HEK293 (cell line): ENCODE data around the gene PLAGL2.
A peak's percentile ranks its signal among the peaks of the same experiment; 100 is the strongest.
"Not testable (repeated sequence)": the region's sequence is repeated elsewhere in the genome, so short reads cannot be mapped to it uniquely, and the experiment has no call there.

Source experiments
- CTCF ChIA-PET: fragments of 350-600 bp; formaldehyde crosslinking; extraction: SDS; loops from one replicate; lab custom pipeline; 2021; ENCODE audit warnings: antibody characterized with exemption; lab: Yijun Ruan, JAX
- POLR2A ChIA-PET: fragments of 300-600 bp; formaldehyde crosslinking; extraction: SDS; loops from one replicate; lab custom pipeline; 2020; ENCODE audit warnings: antibody characterized with exemption, inconsistent platforms; lab: Yijun Ruan, JAX
- H3K27ac ChIP-seq: fragments of 200-500 bp; sonication (Bioruptor generic); 2 replicates; pipeline ENCODE4 v1.5.1; 2014; ENCODE audit warnings: low read depth, low read length, control low read depth, inconsistent platforms; ENCODE audit errors: extremely low read depth
- H3K36me3 ChIP-seq, 2 experiments: fragments of 200-500 bp in 1 of 2; sonication (Bioruptor generic) in 1 of 2; 1 replicate in 1 of 2; 2 replicates in 1 of 2; pipeline ENCODE4 v1.5.1; 2014 to 2017; ENCODE audit warnings: inconsistent platforms in 2 of 2, low read length in 2 of 2; ENCODE audit not compliant: control insufficient read depth in 2 of 2, insufficient read depth in 1 of 2
- H3K4me1 ChIP-seq: fragments of 200-500 bp; sonication (Bioruptor generic); 2 replicates; pipeline ENCODE4 v1.5.1; 2014; ENCODE audit warnings: mild to moderate bottlenecking, low read length, inconsistent platforms; ENCODE audit not compliant: control insufficient read depth, insufficient read depth
- H3K4me3 ChIP-seq: 2 replicates; pipeline ENCODE4 v1.5.1; 2011; ENCODE audit warnings: low read depth, mild to moderate bottlenecking, control low read depth, low read length, moderate library complexity
- H3K9me3 ChIP-seq: fragments of 200-500 bp; sonication (Bioruptor generic); 2 replicates; pipeline ENCODE4 v1.5.1; 2014; ENCODE audit warnings: low read depth, low read length, inconsistent platforms; ENCODE audit not compliant: control insufficient read depth, insufficient read depth
- KLF1 ChIP-seq: fragments of 450-650 bp; formaldehyde crosslinking; IDR thresholded peaks from 2 replicates; pipeline ENCODE4 v1.5.1; 2016; ENCODE audit warnings: missing biosample characterization, missing genetic modification characterization
- ZBTB17 ChIP-seq: fragments of 450-650 bp; formaldehyde crosslinking; IDR thresholded peaks from 2 replicates; pipeline ENCODE4 v1.5.1; 2016; ENCODE audit warnings: missing biosample characterization, missing genetic modification characterization
- ZIC2 ChIP-seq: fragments of 450-650 bp; formaldehyde crosslinking; IDR thresholded peaks from 2 replicates; pipeline ENCODE4 v1.5.1; 2016; ENCODE audit warnings: missing biosample characterization, missing genetic modification characterization
- ZNF16 ChIP-seq: fragments of 450-650 bp; formaldehyde crosslinking; IDR thresholded peaks from 2 replicates; pipeline ENCODE4 v1.5.1; 2016; ENCODE audit warnings: low read depth, missing biosample characterization, missing genetic modification characterization
- ZNF473 ChIP-seq: fragments of 450-650 bp; formaldehyde crosslinking; IDR thresholded peaks from 2 replicates; pipeline ENCODE4 v1.5.1; 2017; ENCODE audit warnings: missing biosample characterization, missing genetic modification characterization
- ZNF549 ChIP-seq: fragments of 450-650 bp; IDR thresholded peaks from 2 replicates; pipeline ENCODE4 v1.5.1; 2018; ENCODE audit warnings: missing biosample characterization, missing genetic modification characterization, mild to moderate bottlenecking, inconsistent platforms, moderate library complexity
- ZNF558 ChIP-seq: fragments of 450-650 bp; formaldehyde crosslinking; IDR thresholded peaks from 2 replicates; pipeline ENCODE4 v1.5.1; 2016; ENCODE audit warnings: missing biosample characterization, missing genetic modification characterization
- ZNF596 ChIP-seq: fragments of 450-650 bp; IDR thresholded peaks from 2 replicates; pipeline ENCODE4 v1.5.0; 2018; ENCODE audit warnings: missing biosample characterization, mild to moderate bottlenecking, missing genetic modification characterization, moderate library complexity
- ZNF629 ChIP-seq: fragments of 450-650 bp; formaldehyde crosslinking; IDR thresholded peaks from 2 replicates; pipeline ENCODE4 v1.5.1; 2017; ENCODE audit warnings: missing biosample characterization, missing genetic modification characterization
- ZXDB ChIP-seq: fragments of 450-650 bp; formaldehyde crosslinking; IDR thresholded peaks from 2 replicates; pipeline ENCODE4 v1.5.1; 2016; ENCODE audit warnings: missing biosample characterization, missing genetic modification characterization
- TF ChIP-seq, protein P1 (sequence below): fragments of 450-650 bp; formaldehyde crosslinking; IDR thresholded peaks from 2 replicates; pipeline ENCODE4 v1.5.1; 2016; ENCODE audit warnings: missing biosample characterization, missing genetic modification characterization
- TF ChIP-seq, protein P2 (sequence below): fragments of 450-650 bp; formaldehyde crosslinking; IDR thresholded peaks from 2 replicates; pipeline ENCODE4 v1.5.1; 2016; ENCODE audit warnings: missing biosample characterization, missing genetic modification characterization

Gene PLAGL2

DNA sequence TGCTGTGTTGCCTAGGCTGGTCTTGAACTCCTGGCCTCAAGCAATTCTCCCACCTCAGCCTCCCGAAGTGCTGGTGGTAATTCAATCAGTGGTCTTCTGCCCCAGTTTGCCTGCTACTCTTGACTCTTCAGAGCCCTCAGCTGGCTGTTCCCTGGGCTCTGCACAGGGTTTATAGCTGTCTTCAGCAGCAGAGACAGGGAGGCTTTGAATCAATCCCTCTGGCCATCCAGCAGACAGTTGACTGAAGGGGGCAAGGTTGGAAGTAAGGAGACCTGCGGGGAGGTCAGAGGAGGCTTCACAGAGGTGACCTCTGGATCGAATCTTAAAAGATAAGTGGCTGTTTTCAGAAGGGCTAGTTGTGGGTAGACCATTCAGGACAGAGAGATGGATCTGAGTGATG lies 43.9 kb upstream of the PLAGL2 start:
- no peaks in the 10 kb centered on the region for H3K4me1 ChIP-seq
- TF ChIP-seq ZBTB17 (tag by site-specific recombination) (peak; percentile 18; the same call in 1 of the 2 replicates), ZNF473 (tag by site-specific recombination) (no peak)
- no peak overlapping the region for H3K27ac ChIP-seq
- ChIA-PET CTCF (no interaction called here), POLR2A (no interaction called here)
- no peaks in the 10 kb centered on the region for H3K36me3 ChIP-seq
- H3K4me3 ChIP-seq: no peak overlapping the region
- no peaks in the 10 kb centered on the region for H3K9me3 ChIP-seq

DNA sequence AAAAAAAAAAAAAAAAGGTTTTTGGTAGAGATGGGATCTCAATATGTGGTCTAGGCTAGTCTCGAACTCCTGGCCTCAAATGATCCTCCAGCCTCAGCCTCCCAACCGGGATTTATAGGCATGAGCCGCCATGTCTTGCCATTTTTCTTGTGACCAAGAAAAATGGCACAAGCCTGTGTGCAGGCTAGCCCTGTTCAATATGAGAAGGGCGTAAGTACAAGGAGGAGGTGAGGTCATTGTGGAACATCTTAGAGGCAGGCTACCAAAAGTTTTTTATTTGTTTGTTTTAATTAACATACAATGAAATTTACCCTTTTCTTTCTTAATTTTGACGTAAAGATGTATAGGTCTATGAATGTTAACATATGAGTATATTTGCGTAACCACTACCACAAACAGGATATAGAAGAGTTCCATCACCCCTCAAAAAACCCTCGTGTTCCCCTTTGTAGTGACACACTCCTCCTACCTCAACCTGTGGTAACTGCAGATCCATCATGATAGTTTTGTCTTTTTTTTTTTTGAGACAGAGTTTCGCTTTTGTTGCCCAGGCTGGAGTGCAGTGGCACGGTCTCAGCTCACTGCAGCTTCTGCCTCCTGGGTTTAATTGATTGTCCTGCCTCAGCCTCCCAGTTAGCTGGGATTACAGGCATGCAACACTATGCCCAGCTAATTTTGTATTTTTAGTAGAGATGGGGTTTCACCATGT lies 41.6 kb upstream of the PLAGL2 start:
- CTCF ChIA-PET: no interaction called here
- POLR2A ChIA-PET: interaction anchor here (0.9 kb wide), 1 partner anchor 8 kb away, joined by 9 read pairs; no protein-coding TSS in a partner anchor
- no peak overlapping the region for H3K4me3 ChIP-seq
- H3K4me1 ChIP-seq: no peaks in the 10 kb centered on the region
- no peaks in the 10 kb centered on the region for H3K36me3 ChIP-seq
- TF ChIP-seq, protein P1, sequence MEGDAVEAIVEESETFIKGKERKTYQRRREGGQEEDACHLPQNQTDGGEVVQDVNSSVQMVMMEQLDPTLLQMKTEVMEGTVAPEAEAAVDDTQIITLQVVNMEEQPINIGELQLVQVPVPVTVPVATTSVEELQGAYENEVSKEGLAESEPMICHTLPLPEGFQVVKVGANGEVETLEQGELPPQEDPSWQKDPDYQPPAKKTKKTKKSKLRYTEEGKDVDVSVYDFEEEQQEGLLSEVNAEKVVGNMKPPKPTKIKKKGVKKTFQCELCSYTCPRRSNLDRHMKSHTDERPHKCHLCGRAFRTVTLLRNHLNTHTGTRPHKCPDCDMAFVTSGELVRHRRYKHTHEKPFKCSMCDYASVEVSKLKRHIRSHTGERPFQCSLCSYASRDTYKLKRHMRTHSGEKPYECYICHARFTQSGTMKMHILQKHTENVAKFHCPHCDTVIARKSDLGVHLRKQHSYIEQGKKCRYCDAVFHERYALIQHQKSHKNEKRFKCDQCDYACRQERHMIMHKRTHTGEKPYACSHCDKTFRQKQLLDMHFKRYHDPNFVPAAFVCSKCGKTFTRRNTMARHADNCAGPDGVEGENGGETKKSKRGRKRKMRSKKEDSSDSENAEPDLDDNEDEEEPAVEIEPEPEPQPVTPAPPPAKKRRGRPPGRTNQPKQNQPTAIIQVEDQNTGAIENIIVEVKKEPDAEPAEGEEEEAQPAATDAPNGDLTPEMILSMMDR (tag by site-specific recombination): no peak
- no peak for TF ChIP-seq KLF1 (tag by site-specific recombination)
- TF ChIP-seq ZNF596 (tag by site-specific recombination): no peak
- no peak for TF ChIP-seq ZNF629
- TF ChIP-seq, protein P2, sequence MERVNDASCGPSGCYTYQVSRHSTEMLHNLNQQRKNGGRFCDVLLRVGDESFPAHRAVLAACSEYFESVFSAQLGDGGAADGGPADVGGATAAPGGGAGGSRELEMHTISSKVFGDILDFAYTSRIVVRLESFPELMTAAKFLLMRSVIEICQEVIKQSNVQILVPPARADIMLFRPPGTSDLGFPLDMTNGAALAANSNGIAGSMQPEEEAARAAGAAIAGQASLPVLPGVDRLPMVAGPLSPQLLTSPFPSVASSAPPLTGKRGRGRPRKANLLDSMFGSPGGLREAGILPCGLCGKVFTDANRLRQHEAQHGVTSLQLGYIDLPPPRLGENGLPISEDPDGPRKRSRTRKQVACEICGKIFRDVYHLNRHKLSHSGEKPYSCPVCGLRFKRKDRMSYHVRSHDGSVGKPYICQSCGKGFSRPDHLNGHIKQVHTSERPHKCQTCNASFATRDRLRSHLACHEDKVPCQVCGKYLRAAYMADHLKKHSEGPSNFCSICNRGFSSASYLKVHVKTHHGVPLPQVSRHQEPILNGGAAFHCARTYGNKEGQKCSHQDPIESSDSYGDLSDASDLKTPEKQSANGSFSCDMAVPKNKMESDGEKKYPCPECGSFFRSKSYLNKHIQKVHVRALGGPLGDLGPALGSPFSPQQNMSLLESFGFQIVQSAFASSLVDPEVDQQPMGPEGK: no peak
- TF ChIP-seq ZXDB (tag by site-specific recombination): no peak
- TF ChIP-seq, all 188 proteins: peak for 0
- no peak overlapping the region for H3K27ac ChIP-seq
- H3K9me3 ChIP-seq: no peaks in the 10 kb centered on the region

DNA sequence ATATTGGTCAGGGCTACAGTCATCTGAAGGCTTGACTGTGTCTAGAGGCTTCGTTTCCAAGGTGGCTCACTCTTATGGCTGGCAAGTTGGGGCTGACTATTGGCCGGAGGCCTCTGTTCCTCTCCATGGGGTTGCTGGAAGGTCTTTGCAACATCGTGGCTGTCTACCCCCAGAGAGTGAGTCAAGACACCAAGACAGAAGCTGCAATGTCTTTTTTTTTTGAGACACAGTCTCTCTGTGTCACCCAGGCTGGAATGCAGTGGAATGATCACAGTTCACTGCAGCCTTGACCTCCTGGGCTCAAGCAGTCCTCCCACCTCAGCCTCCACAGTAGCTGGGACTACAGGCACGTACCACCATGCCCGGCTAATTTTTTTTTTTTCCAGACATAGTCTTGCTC lies 40.5 kb upstream of the PLAGL2 start:
- H3K4me3 ChIP-seq: no peak overlapping the region
- no peaks in the 10 kb centered on the region for H3K4me1 ChIP-seq
- ChIA-PET CTCF (interaction anchor here (0.7 kb wide), 1 partner anchor 9 kb away, joined by 3 read pairs; no protein-coding TSS in a partner anchor), POLR2A (interaction anchor here (0.9 kb wide), 1 partner anchor 10 kb away, joined by 9 read pairs; no protein-coding TSS in a partner anchor)
- H3K9me3 ChIP-seq: no peaks in the 10 kb centered on the region
- H3K27ac ChIP-seq: no peak overlapping the region
- TF ChIP-seq ZNF16 (tag by site-specific recombination): no peak
- no peaks in the 10 kb centered on the region for H3K36me3 ChIP-seq

DNA sequence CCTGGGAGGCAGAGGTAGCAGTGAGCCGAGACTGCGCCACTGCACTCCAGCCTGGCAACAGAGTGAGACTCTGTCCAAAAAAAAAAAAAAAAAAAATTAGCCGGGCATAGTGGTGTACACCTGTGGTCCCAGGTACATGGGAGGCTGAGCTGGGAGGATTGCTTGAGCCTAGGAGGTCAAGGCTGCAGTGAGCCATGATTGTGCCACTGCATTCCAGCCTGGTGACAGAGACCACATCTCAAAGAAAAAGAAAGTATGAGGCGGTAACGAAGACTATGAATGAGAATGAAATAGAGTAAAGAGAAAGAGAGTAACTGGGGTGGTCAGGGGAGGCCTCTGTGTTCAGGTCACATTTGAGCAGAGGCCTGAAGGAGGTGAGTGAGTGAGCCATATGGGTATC lies 38.7 kb upstream of the PLAGL2 start:
- H3K27ac ChIP-seq, H3K4me1 ChIP-seq, H3K9me3 ChIP-seq, CTCF ChIA-PET, H3K4me3 ChIP-seq, H3K36me3 ChIP-seq, POLR2A ChIA-PET: not testable (repeated sequence)

DNA sequence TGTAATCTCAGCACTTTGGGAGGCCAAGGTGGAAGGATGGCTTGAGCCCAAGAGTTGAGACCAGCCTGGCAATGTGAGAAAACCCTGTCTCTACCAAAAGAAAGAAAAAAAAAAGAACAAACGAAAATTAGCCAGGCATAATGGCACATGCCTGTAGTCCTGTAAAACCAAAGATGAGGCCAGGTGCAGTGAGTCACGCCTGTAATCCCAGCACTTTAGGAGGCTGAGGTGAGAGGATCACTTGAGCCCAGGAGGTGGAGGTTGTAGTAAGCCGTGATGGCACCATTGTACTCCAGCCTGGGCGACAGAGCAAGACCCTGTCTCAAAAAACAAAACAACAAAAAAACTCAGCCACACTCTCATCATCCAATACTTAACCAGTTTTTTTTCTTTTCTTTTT lies 37.4 kb upstream of the PLAGL2 start:
- no peak overlapping the region for H3K27ac ChIP-seq
- POLR2A ChIA-PET: no interaction called here
- no peak for TF ChIP-seq ZNF549 (tag by site-specific recombination)
- TF ChIP-seq ZIC2: no peak
- TF ChIP-seq ZNF558 (tag by site-specific recombination): no peak
- TF ChIP-seq, all 188 proteins: peak for 0
- Histone ChIP-seq H3K4me3 (no peak overlapping the region), H3K4me1 (0 out of 2 replicates have a peak, but pooled peaks cover 2% of the 10 kb centered on the region), H3K36me3 (no peaks in the 10 kb centered on the region), H3K9me3 (no peaks in the 10 kb centered on the region)
- CTCF ChIA-PET: no interaction called here
